Brain microvascular endothelial cell (primary cell): Measurements from ENCODE around the gene TBX22.

Source experiments
- DNase-seq: peaks from one replicate; pipeline ENCODE4 v3.0.0-alpha.2; 2020
- H3K27ac ChIP-seq: fragments of 250-450 bp; sonication (Bioruptor Pico); 2 replicates; pipeline ENCODE4 v1.5.1; 2020; ENCODE audit warnings: mild to moderate bottlenecking, moderate library complexity
- H3K27me3 ChIP-seq: fragments of 250-450 bp; sonication (Bioruptor Pico); replicated peaks from 2 replicates; pipeline ENCODE4 v1.5.1; 2020; ENCODE audit warnings: mild to moderate bottlenecking
- H3K36me3 ChIP-seq: fragments of 250-450 bp; sonication (Bioruptor Pico); replicated peaks from 2 replicates; pipeline ENCODE4 v1.5.1; 2020; ENCODE audit warnings: mild to moderate bottlenecking
- H3K4me3 ChIP-seq: 2 replicates; pipeline ENCODE4 v1.5.1; 2011; ENCODE audit warnings: low read depth, mild to moderate bottlenecking, control low read depth, low read length, moderate library complexity
- CTCF ChIP-seq: IDR thresholded peaks from 2 replicates; pipeline ENCODE4 v1.5.1; 2011; ENCODE audit warnings: low read depth, mild to moderate bottlenecking, moderate library complexity, low read length, control low read depth, inconsistent platforms; ENCODE audit errors: missing control alignments
- in situ Hi-C: cut with HindIII; loops from 2 replicates; pipeline ENCODE4 v1.10.0; 2017; ENCODE audit warnings: low sequenced_read_pairs, low pct_ligation_motif_present

Gene TBX22, protein sequence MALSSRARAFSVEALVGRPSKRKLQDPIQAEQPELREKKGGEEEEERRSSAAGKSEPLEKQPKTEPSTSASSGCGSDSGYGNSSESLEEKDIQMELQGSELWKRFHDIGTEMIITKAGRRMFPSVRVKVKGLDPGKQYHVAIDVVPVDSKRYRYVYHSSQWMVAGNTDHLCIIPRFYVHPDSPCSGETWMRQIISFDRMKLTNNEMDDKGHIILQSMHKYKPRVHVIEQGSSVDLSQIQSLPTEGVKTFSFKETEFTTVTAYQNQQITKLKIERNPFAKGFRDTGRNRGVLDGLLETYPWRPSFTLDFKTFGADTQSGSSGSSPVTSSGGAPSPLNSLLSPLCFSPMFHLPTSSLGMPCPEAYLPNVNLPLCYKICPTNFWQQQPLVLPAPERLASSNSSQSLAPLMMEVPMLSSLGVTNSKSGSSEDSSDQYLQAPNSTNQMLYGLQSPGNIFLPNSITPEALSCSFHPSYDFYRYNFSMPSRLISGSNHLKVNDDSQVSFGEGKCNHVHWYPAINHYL

DNA sequence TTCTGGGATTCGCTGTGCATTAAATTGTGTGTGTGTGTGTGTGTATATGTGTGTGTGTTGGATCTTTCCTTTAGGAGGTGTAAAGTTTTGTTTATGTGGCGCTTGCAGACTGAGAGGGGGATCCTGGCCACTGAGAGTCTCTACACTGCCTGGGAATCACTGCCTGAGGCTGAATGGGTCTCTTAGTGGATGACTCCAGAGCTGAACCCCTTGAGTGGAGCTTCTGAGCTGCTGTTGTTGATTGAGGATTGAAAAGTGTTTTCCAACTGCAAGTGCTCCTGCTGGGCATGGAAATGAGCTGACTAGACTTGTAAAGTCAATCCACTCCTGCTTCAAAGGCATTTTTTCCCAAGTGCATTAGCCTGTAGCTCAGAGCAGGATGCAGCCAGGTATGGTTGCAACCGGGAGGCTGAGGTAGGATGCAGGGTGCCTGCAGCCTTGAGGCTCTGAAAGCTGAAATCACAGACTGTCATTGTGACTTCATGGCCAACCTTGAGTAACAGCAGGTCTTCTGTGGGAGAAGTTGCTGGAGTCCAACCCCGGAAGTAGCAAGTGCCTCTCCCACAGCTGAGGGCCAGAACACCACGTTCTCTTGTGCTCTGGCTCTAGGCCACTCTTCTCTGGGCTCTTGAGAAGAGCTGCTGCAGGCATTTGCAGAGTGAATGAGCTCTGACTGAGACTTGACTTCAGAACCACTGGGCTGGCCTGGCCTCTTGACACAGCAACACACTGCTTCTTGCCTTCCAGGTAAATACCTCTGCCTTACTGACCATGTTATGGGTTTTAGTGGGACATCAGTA is at the start of gene TBX22:
TSS of gene TBX22 (plus strand) at position 613 of the 800 bp plus-strand sequence. CDS start 7,517 bp downstream, outside the sequence.
- Histone ChIP-seq H3K27ac (no peak within 1 kb of the TSS), H3K4me3 (no peak within 1 kb of the TSS), H3K27me3 (no peaks in the 10 kb centered on the region), H3K36me3 (no peaks in the 10 kb centered on the region)
- in situ Hi-C loops: no loop called here
- DNase-seq: no peak
- no peak for TF ChIP-seq CTCF

DNA sequence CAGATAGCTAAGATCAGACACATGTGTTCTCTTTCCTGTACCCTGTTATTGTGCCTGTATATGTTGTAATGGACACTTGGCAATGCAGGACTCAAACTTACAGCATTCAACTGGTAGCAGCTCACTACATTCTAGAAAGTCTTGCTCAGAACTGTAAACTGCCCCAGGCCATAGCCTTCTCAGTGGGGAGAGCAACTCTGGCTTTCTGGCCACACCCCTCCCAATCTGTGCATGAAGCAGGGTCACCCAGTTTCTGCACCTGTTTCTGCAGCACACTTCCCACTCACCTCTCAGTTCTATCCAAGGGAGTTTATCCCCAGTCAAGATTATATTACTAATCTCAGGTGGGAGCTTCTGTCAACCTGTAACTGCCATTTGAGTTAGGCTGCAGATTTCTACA is 38.9 kb upstream of the TBX22 start:
- Histone ChIP-seq H3K27me3 (no peaks in the 10 kb centered on the region), H3K36me3 (no peaks in the 10 kb centered on the region), H3K27ac (no peak overlapping the region), H3K4me3 (no peak overlapping the region)
- no peak for DNase-seq
- no peak for TF ChIP-seq CTCF
- in situ Hi-C loops: no loop called here

DNA sequence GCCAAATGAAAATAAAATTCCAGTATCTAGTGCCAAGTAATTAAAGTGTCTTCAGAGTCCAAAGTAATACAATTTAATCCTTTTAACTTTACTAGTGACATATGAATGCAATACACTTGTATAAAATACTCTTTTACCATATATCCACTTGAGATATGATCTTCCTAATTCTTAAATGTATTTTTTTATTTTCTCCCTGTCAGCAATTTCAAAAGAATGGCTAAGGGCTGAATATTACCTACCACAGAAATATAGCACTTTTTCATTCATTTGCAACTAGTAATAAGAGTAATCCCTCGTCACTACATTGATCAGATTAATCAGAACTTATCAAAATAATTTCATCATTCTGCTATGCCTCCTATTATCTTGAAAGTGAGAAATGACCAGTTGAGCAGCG is 10.1 kb upstream of the TBX22 start:
- Histone ChIP-seq H3K36me3 (no peaks in the 10 kb centered on the region), H3K27ac (no peak overlapping the region), H3K27me3 (no peaks in the 10 kb centered on the region), H3K4me3 (no peak overlapping the region)
- TF ChIP-seq CTCF: no peak
- no peak for DNase-seq
- in situ Hi-C loops: no loop called here

DNA sequence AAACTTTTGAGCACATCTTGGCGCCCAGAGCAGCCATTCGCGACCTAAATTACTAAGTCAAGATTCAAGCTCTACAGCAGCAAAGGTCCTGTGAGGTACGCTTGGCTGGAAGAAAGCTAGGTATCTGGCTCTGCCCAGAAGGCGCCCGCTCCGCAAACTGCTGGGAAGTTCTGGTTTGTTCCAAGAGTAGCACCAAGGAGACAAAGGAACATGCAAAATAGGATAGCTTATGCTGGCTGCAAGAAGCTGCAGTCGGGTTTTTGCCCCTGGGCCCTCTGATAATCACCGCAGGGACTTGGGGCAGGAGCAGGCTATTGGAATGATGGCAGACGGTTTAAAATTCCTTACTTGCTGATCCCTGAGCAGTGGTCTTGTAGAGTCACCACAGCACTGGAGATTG is 3.0 kb upstream of the TBX22 start:
- H3K27ac ChIP-seq: no peak overlapping the region
- no peak for TF ChIP-seq CTCF
- no peak for DNase-seq
- in situ Hi-C loops: no loop called here
- H3K36me3 ChIP-seq: no peaks in the 10 kb centered on the region
- H3K27me3 ChIP-seq: no peaks in the 10 kb centered on the region
- no peak overlapping the region for H3K4me3 ChIP-seq

DNA sequence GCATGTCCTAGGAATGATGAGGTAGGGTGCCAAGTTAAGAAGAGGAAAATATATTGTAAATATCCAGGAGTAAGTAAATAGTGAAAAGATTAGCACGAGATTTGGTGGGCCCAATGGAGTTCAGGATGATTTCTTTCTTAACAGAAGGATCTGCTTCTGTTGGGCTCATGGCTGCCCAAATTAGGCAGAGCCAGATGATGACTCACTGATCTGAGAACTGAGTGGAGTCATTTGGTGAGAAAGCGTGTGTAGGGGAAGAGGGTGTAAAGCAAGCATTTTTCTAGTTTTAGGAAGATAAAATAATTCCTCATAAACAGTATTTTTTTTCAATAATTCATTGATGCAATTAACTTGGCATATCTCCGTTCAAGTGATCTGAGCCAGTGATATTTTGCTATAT is 1.6 kb downstream of the TBX22 start:
- H3K27ac ChIP-seq: no peak overlapping the region
- no peaks in the 10 kb centered on the region for H3K36me3 ChIP-seq
- in situ Hi-C loops: no loop called here
- no peak for DNase-seq
- no peak overlapping the region for H3K4me3 ChIP-seq
- TF ChIP-seq CTCF: no peak
- H3K27me3 ChIP-seq: no peaks in the 10 kb centered on the region
